Adrenal gland (tissue), 5 donors: Measurements from ENCODE around the gene DDI2.

ENCODE experiments used
- CTCF ChIP-seq, 6 experiments: fragments of 450-650 bp in 4 of 6; fragments of 200-600 bp in 2 of 6; sonication (generic) in 1 of 6; IDR thresholded peaks; 1 replicate in 5 of 6; 2 replicates in 1 of 6; pipeline versions ENCODE4 v1.5.1 to v1.8.0; 2016 to 2021; ENCODE audit warnings: antibody characterized with exemption in 6 of 6, mild to moderate bottlenecking in 2 of 6, moderate library complexity in 1 of 6
- POLR2A ChIP-seq, 2 donors: fragments of 450-650 bp; IDR thresholded peaks; one replicate each; pipeline ENCODE4 v1.6.1; 2017; ENCODE audit warnings: antibody characterized with exemption in 2 of 2, mild to moderate bottlenecking in 2 of 2, moderate library complexity in 1 of 2
- donor health status: DM: no; HTN: no; CAD: no.

GRCh38 chr1:15568387-15569073 lies 48.7 kb upstream of the DDI2 start:
- no peak for TF ChIP-seq CTCF (IDR thresholded peaks at IDR 0.05)
- TF ChIP-seq POLR2A (IDR thresholded peaks at IDR 0.05), result no peak
